ENCODE results near the gene ADPGK. TPM values are rescaled to one million over a fixed set of nuclear protein-coding genes. Genes with fewer than 3 reads are reported as not detected.
"Not testable (repeated sequence)": the region's sequence is repeated elsewhere in the genome, so short reads cannot be mapped to it uniquely, and the experiment has no call there.

Gene ADPGK
- total RNA-seq, 1 donor, result 74.7 TPM

- TF ChIP-seq CTCF (IDR thresholded peaks at IDR 0.05; ENCODE audit: insufficient read depth, low read depth, low read length), result no peak
- DNase-seq (ENCODE audit: low read depth), result no peak
- no peak overlapping the region for H3K4me3 ChIP-seq (ENCODE audit: low read depth, low read length)
Measured at GRCh38 chr15:72820278-72820677, 36.7 kb upstream of the ADPGK start.

GRCh38 chr15:72818632-72819031, 35.1 kb upstream of the ADPGK start:
- no peak for TF ChIP-seq CTCF (IDR thresholded peaks at IDR 0.05; ENCODE audit: insufficient read depth, low read depth, low read length)
- DNase-seq (ENCODE audit: low read depth), result no peak
- H3K4me3 ChIP-seq (ENCODE audit: low read depth, low read length), result no peak overlapping the region

- H3K4me3 ChIP-seq (ENCODE audit: low read depth, low read length), result no peak overlapping the region
- TF ChIP-seq CTCF (IDR thresholded peaks at IDR 0.05; ENCODE audit: insufficient read depth, low read depth, low read length), result no peak
- DNase-seq (ENCODE audit: low read depth), result no peak
Measured at GRCh38 chr15:72813345-72814004, 29.9 kb upstream of the ADPGK start.

GRCh38 chr15:72809329-72809728, 25.8 kb upstream of the ADPGK start:
- no peak for DNase-seq (ENCODE audit: low read depth)
- no peak overlapping the region for H3K4me3 ChIP-seq (ENCODE audit: low read depth, low read length)
- no peak for TF ChIP-seq CTCF (IDR thresholded peaks at IDR 0.05; ENCODE audit: insufficient read depth, low read depth, low read length)

- not testable (repeated sequence) for H3K4me3 ChIP-seq (ENCODE audit: low read depth, low read length); DNase-seq (ENCODE audit: low read depth)
Measured at GRCh38 chr15:72807346-72807745, 23.8 kb upstream of the ADPGK start.

- no peak for DNase-seq (ENCODE audit: low read depth)
Measured at GRCh38 chr15:72803006-72803405, 19.4 kb upstream of the ADPGK start.

More at GRCh38 chr15:72803006-72803405, 19.4 kb upstream of the ADPGK start:
- TF ChIP-seq CTCF (IDR thresholded peaks at IDR 0.05; ENCODE audit: insufficient read depth, low read depth, low read length), result no peak
- no peak overlapping the region for H3K4me3 ChIP-seq (ENCODE audit: low read depth, low read length)
